SU-DHL-6 (cell line): ENCODE measurements around the gene CNPY1.

Source experiments
- CTCF ChIP-seq: fragments of 200-600 bp; sonication (generic); IDR thresholded peaks from one replicate; pipeline ENCODE4 v1.5.1; 2017; ENCODE audit warnings: antibody characterized with exemption, mild to moderate bottlenecking, low read length, moderate library complexity; ENCODE audit not compliant: insufficient read depth, poor library complexity, severe bottlenecking
- EZH2phosphoT487 ChIP-seq: fragments of 200-600 bp; sonication (generic), shearing (Covaris generic); conservative IDR thresholded peaks from 2 replicates; pipeline ENCODE4 v1.6.1; 2018; ENCODE audit warnings: mild to moderate bottlenecking, antibody characterized with exemption, low read length, moderate library complexity, mixed read lengths

GRCh38 chr7:155530601-155531000, 15.8 kb downstream of the CNPY1 start:
- TF ChIP-seq CTCF = no peak
- no peak for TF ChIP-seq EZH2phosphoT487
